K562 (cell line): ENCODE data around the gene APLF. TPM values are rescaled to one million over a fixed set of nuclear protein-coding genes. Genes with fewer than 3 reads are reported as not detected.

ENCODE experiments used
- ATAC-seq: fragments of 200-7000 bp; cut with Tn5 transposase; 3 replicates; pipeline ENCODE4 v1.9.1; 2020; ENCODE audit warnings: moderate library complexity
- BruUV-seq: library from RNA; stranded (reverse); fragments of 400-500 nt; replicated peaks from 2 replicates; lab custom pipeline; 2021; lab: Mats Ljungman, UMichigan
- CTCF ChIA-PET: fragments of 300-600 bp; formaldehyde crosslinking; extraction: SDS; loops from one replicate; lab custom pipeline; 2021; ENCODE audit warnings: low intra/inter-chr PET ratio; lab: Yijun Ruan, JAX
- POLR2A ChIA-PET: fragments of 300-600, 350-650 bp; sonication (Branson Sonifier 250); formaldehyde crosslinking; extraction: SDS; loops from one replicate; lab custom pipeline; 2021; ENCODE audit warnings: antibody characterized with exemption, inconsistent platforms; lab: Yijun Ruan, JAX
- DNase-seq, 4 experiments: peaks; one replicate each; pipeline versions ENCODE4 v3.0.0 to v3.0.0-alpha.2; 2011 to 2018; ENCODE audit warnings: low spot score in 3 of 4, mixed read lengths in 3 of 4; ENCODE audit errors: extremely low read depth in 1 of 4
- FAIRE-seq: peaks from 2 replicates; lab custom pipeline; 2011; peaks lifted over from hg19 to GRCh38; lab: Jason Lieb, UNC
- H2AFZ ChIP-seq: 2 replicates; pipeline ENCODE4 v1.6.0; 2011; ENCODE audit warnings: low read depth, low read length, control low read depth, inconsistent platforms
- H3K27ac ChIP-seq: fragments of 200-600 bp; 3 replicates; pipeline ENCODE4 v1.8.0; 2011; ENCODE audit warnings: low read depth, mild to moderate bottlenecking, control low read depth, inconsistent platforms, low read length, moderate library complexity, mixed read lengths; ENCODE audit errors: extremely low read depth
- H3K27me3 ChIP-seq, 2 experiments: fragments of 300-600 bp in 1 of 2; 2 replicates in 1 of 2; 3 replicates in 1 of 2; pipeline versions ENCODE4 v1.6.0 to v1.8.0; 2011; ENCODE audit warnings: inconsistent platforms in 2 of 2, low read length in 2 of 2, mild to moderate bottlenecking in 1 of 2, mixed read lengths in 1 of 2, moderate library complexity in 1 of 2; ENCODE audit not compliant: control insufficient read depth in 2 of 2, insufficient read depth in 2 of 2
- H3K36me3 ChIP-seq: fragments of 300-600 bp; 3 replicates; pipeline ENCODE4 v1.8.0; 2011; ENCODE audit warnings: mild to moderate bottlenecking, low read length, inconsistent platforms; ENCODE audit not compliant: control insufficient read depth, insufficient read depth
- H3K4me1 ChIP-seq, 2 experiments: fragments of 200-600 bp in 1 of 2; replicated peaks in 1 of 2; 2 replicates in 1 of 2; 3 replicates in 1 of 2; pipeline versions ENCODE4 v1.5.1 to v1.8.0; 2011; ENCODE audit warnings: inconsistent platforms in 2 of 2, low read length in 2 of 2, mild to moderate bottlenecking in 1 of 2, mixed read lengths in 1 of 2, moderate library complexity in 1 of 2; ENCODE audit not compliant: control insufficient read depth in 2 of 2, insufficient read depth in 2 of 2
- H3K4me2 ChIP-seq: 2 replicates; pipeline ENCODE4 v1.6.1; 2011; ENCODE audit warnings: low read length, control low read depth, inconsistent platforms, mixed read lengths; ENCODE audit not compliant: insufficient read depth
- H3K4me3 ChIP-seq: fragments of 200-600 bp; sonication (generic), shearing (Covaris generic); 2 replicates; pipeline ENCODE4 v1.5.1; 2016; ENCODE audit warnings: control low read depth, inconsistent platforms
- H3K79me2 ChIP-seq: fragments of 200-600 bp; 3 replicates; pipeline ENCODE4 v1.8.0; 2011; ENCODE audit warnings: low read length, inconsistent platforms; ENCODE audit not compliant: control insufficient read depth, insufficient read depth
- H3K9ac ChIP-seq, 2 experiments: 2 replicates each; pipeline versions ENCODE4 v1.6.0 to v1.6.1; 2011; ENCODE audit warnings: low read depth in 2 of 2, low read length in 2 of 2, control low read depth in 1 of 2, inconsistent platforms in 1 of 2, mild to moderate bottlenecking in 1 of 2, mixed read lengths in 1 of 2; ENCODE audit not compliant: insufficient read depth in 1 of 2
- H3K9me1 ChIP-seq: one replicate; pipeline ENCODE4 v1.6.0; 2011; ENCODE audit warnings: inconsistent platforms, mild to moderate bottlenecking, low read length, moderate library complexity; ENCODE audit not compliant: control insufficient read depth, insufficient read depth
- H3K9me3 ChIP-seq: replicated peaks from 2 replicates; pipeline ENCODE4 v1.5.1; 2011; ENCODE audit warnings: low read depth, low read length, inconsistent platforms; ENCODE audit not compliant: control insufficient read depth, insufficient read depth
- H4K20me1 ChIP-seq: replicated peaks from 2 replicates; pipeline ENCODE4 v1.6.1; 2011; ENCODE audit warnings: low read length, inconsistent platforms, mixed read lengths; ENCODE audit not compliant: control insufficient read depth, insufficient read depth
- ARID1B ChIP-seq: fragments of 450-650 bp; IDR thresholded peaks from 2 replicates; pipeline ENCODE4 v1.6.1; 2016; ENCODE audit warnings: antibody characterized with exemption, mild to moderate bottlenecking, inconsistent platforms
- CHAMP1 ChIP-seq: fragments of 450-650 bp; IDR thresholded peaks from 2 replicates; pipeline ENCODE4 v1.6.1; 2016; ENCODE audit warnings: mild to moderate bottlenecking
- EHMT2 ChIP-seq: fragments of 450-650 bp; IDR thresholded peaks from 2 replicates; pipeline ENCODE4 v1.6.1; 2018; ENCODE audit warnings: antibody characterized with exemption
- MAFG ChIP-seq: fragments of 450-650 bp; conservative IDR thresholded peaks from 2 replicates; pipeline ENCODE4 v1.6.1; 2016; ENCODE audit warnings: missing genetic modification characterization, missing compliant biosample characterization
- MNT ChIP-seq, 2 experiments: fragments of 450-650 bp; conservative IDR thresholded peaks; 2 replicates each; pipeline ENCODE4 v1.6.1; 2017; ENCODE audit warnings: mild to moderate bottlenecking in 2 of 2, moderate library complexity in 2 of 2
- MTA1 ChIP-seq: fragments of 450-650 bp; IDR thresholded peaks from 2 replicates; pipeline ENCODE4 v1.6.1; 2017; ENCODE audit warnings: borderline replicate concordance
- NKRF ChIP-seq: fragments of 450-650 bp; IDR thresholded peaks from 2 replicates; pipeline ENCODE4 v1.6.1; 2016; ENCODE audit warnings: borderline replicate concordance
- SIX5 ChIP-seq, 2 experiments: IDR thresholded peaks; 2 replicates each; pipeline ENCODE4 v1.6.1; 2011; ENCODE audit warnings: low read length in 2 of 2, borderline replicate concordance in 1 of 2, low read depth in 1 of 2, mild to moderate bottlenecking in 1 of 2, moderate library complexity in 1 of 2; ENCODE audit not compliant: insufficient read depth in 1 of 2
- SMARCA5 ChIP-seq: fragments of 450-650 bp; IDR thresholded peaks from 2 replicates; pipeline ENCODE4 v1.6.1; 2016
- SMARCE1 ChIP-seq: fragments of 450-650 bp; IDR thresholded peaks from 2 replicates; pipeline ENCODE4 v1.7.1; 2016; ENCODE audit warnings: mild to moderate bottlenecking
- SP1 ChIP-seq: sonication (generic); formaldehyde crosslinking; IDR thresholded peaks from 2 replicates; pipeline ENCODE4 v1.8.1; 2022; ENCODE audit warnings: mild to moderate bottlenecking, missing genetic modification reagents
- ZBTB26 ChIP-seq: fragments of 450-650 bp; formaldehyde crosslinking; IDR thresholded peaks from 2 replicates; pipeline ENCODE4 v1.4.0; 2022; ENCODE audit warnings: missing genetic modification characterization
- ZEB2 ChIP-seq: fragments of 450-650 bp; IDR thresholded peaks from 2 replicates; pipeline ENCODE4 v1.6.1; 2016
- WGBS: fragments of 100-300 bp; shearing (Covaris generic); methylation state at CpG from one replicate; pipeline ENCODE4 v1.1.6; 2016; ENCODE audit warnings: low coverage, mixed read lengths; ENCODE audit not compliant: insufficient coverage; ENCODE audit errors: missing lambda C conversion rate; 5-methylcytosine and 5-hydroxymethylcytosine counted together
- in situ Hi-C: fragments of 300-500 bp; cut with MboI; formaldehyde crosslinking; loops from 4 replicates; pipeline ENCODE4 v1.15.0; 2018; ENCODE audit warnings: inconsistent platforms, mixed read lengths
- intact Hi-C: fragments of 100-400 bp; cut with micrococcal nuclease; formaldehyde crosslinking; loops from 2 replicates; pipeline ENCODE4 v1.14.2; 2022
- polyA plus RNA-seq, 8 experiments: library from polyadenylated mRNA; depleted of rRNA in 4 of 8; stranded (reverse) in 5 of 8; unstranded in 3 of 8; fragments of >200 nt; fragmentation: Nextera tagmentation in 2 of 8; fragmentation: Illumina TruSeq in 1 of 8; extraction: Ambion mirVana in 2 of 8; extraction: Trizol in 1 of 8; gene quantifications; 2 replicates each; pipeline versions ENCODE4 v1.2.1 to v1.2.3, GENCODE V29; 2011 to 2014; ENCODE audit warnings: inconsistent platforms in 1 of 8, missing spikeins in 1 of 8
- total RNA-seq, 7 experiments: library from RNA; depleted of rRNA in 6 of 7; stranded (reverse); fragments of >200 nt in 6 of 7; fragmentation: Illumina TruSeq in 2 of 7; extraction: Trizol in 2 of 7; gene quantifications; 2 replicates each; pipeline versions ENCODE4 v1.2.1 to v1.2.3, GENCODE V29; 2011 to 2021; ENCODE audit warnings: low replicate concordance in 1 of 7

Gene APLF
- total and polyA plus RNA-seq, 9 of the 15 experiments (the other 6 are each of a cell fraction or from before 2014, with no cell fraction given): 0.07 to 1.1 (median 0.71) TPM

GRCh38 chr2:68468801-68469200 lies 1.4 kb downstream of the APLF start:
- peaks cover 8 to 30% of the 10 kb centered on the region in 2 experiments; a peak in 4 of 5 replicates for H3K4me1 ChIP-seq
- H3K9ac ChIP-seq: peak overlapping the region in 1 of 2 experiments; percentile 81; a peak in 2 of 4 replicates
- in situ Hi-C loops: loop anchor here (10.0 kb wide), 1 partner anchor 366 kb away; no protein-coding TSS in a partner anchor
- FAIRE-seq (no peak), ATAC-seq (no peak), DNase-seq (peak in 1 of 4 experiments; percentile 33)
- no peaks in the 10 kb centered on the region for H3K9me1 ChIP-seq
- no peaks in the 10 kb centered on the region; a peak in 1 of 5 replicates for H3K27me3 ChIP-seq
- no TSS peak for BruUV-seq
- peak overlapping the region; percentile 82 for H3K4me2 ChIP-seq
- peak overlapping the region; percentile 91 for H2AFZ ChIP-seq
- H3K79me2 ChIP-seq: peaks cover 3% of the 10 kb centered on the region; the same call in 2 of the 3 replicates
- no peaks in the 10 kb centered on the region for H3K9me3 ChIP-seq
- intact Hi-C loops: no loop called here
- H3K4me3 ChIP-seq: peak overlapping the region; percentile 76; the same call in 1 of the 2 replicates
- H3K36me3 ChIP-seq: no peaks in the 10 kb centered on the region; the same call in 2 of the 3 replicates
- CTCF ChIA-PET: no interaction called here
- 18% methylated on average over 2 of the region's 2 CpGs for WGBS
- POLR2A ChIA-PET: interaction anchor here (0.6 to 1.3 kb wide), 4 partner anchors 15 to 252 kb away, joined by 3 to 4 read pairs (median 3); no protein-coding TSS in a partner anchor
- no peaks in the 10 kb centered on the region for H4K20me1 ChIP-seq
- H3K27ac ChIP-seq: peak overlapping the region; percentile 9; the same call in 1 of the 3 replicates
- TF ChIP-seq MAFG (tag): no peak
- TF ChIP-seq SIX5 (IDR thresholded peaks at IDR 0.05; ENCODE audit: borderline replicate concordance in 1 of 2, insufficient read depth in 1 of 2, low read depth in 1 of 2, low read length in 2 of 2): no peak
- TF ChIP-seq EHMT2: 0 out of 2 replicates have a peak, but pooled peaks have one; percentile 17
- TF ChIP-seq MTA1: 0 out of 2 replicates have a peak, but pooled peaks have one; percentile 29
- peak; percentile 41; the same call in 1 of the 2 replicates for TF ChIP-seq SP1
- TF ChIP-seq NKRF: peak; percentile 28; the same call in 1 of the 2 replicates
- TF ChIP-seq SMARCE1: peak; percentile 42; the same call in 1 of the 2 replicates
- 0 out of 2 replicates have a peak, but pooled peaks have one; percentile 17 for TF ChIP-seq ZBTB26 (CRISPR knock-in tag)
- TF ChIP-seq ZEB2: 0 out of 2 replicates have a peak, but pooled peaks have one; percentile 14
- TF ChIP-seq SMARCA5: peak; percentile 21; the same call in 1 of the 2 replicates
- 0 out of 2 replicates have a peak, but pooled peaks have one; percentile 39 for TF ChIP-seq CHAMP1
- TF ChIP-seq ARID1B: peak; percentile 19; the same call in 1 of the 2 replicates
- TF ChIP-seq MNT (conservative IDR thresholded peaks at IDR 0.05): peak; percentile 51 to 52
